ENCODE data around the gene HAUS1. TPM values are rescaled to one million over a fixed set of nuclear protein-coding genes. Genes with fewer than 3 reads are reported as not detected.

Gene HAUS1
- 52.3 and 58.1 TPM in 2 replicates for total RNA-seq

- H3K4me3 Mint-ChIP-seq (ENCODE audit: low read depth): peak within 1 kb of the TSS; percentile 98
- H3K4me1 Mint-ChIP-seq (ENCODE audit: low read depth): peaks cover 20% of the 10 kb centered on the region
- H3K9me3 Mint-ChIP-seq: no peaks in the 10 kb centered on the region
- intact Hi-C loops (cut with micrococcal nuclease): loop anchor here (5.0 kb wide), 1 partner anchor 53 kb away; no protein-coding TSS in a partner anchor
- peak within 1 kb of the TSS; percentile 95 for H3K27ac Mint-ChIP-seq
- no peaks in the 10 kb centered on the region for H3K27me3 Mint-ChIP-seq (ENCODE audit: low read depth)
- peaks cover 23% of the 10 kb centered on the region for H3K36me3 Mint-ChIP-seq (ENCODE audit: low read depth)
- DNase-seq (ENCODE audit: low spot score): peak; percentile 74
These were observed at the start of gene HAUS1 for GRCh38 chr18:46104128-46104911. TSS of gene HAUS1 (plus strand) at chr18:46104385. CDS start at chr18:46104412, 27 bp downstream.

- no peaks in the 10 kb centered on the region for H3K9me3 Mint-ChIP-seq
- peak overlapping the region; percentile 54 for H3K4me3 Mint-ChIP-seq (ENCODE audit: low read depth)
- peaks cover 26% of the 10 kb centered on the region for H3K36me3 Mint-ChIP-seq (ENCODE audit: low read depth)
- intact Hi-C loops (cut with micrococcal nuclease): loop anchor here (5.0 kb wide), 2 partner anchors 43 to 368 kb away; no protein-coding TSS in a partner anchor
- H3K4me1 Mint-ChIP-seq (ENCODE audit: low read depth): peaks cover 46% of the 10 kb centered on the region
- H3K27me3 Mint-ChIP-seq (ENCODE audit: low read depth): no peaks in the 10 kb centered on the region
- peak overlapping the region; percentile 85 for H3K27ac Mint-ChIP-seq
- no peak for DNase-seq (ENCODE audit: low spot score)
These were observed 49.0 kb upstream of the HAUS1 start for GRCh38 chr18:46054956-46055837.

GRCh38 chr18:46055838-46056230 lies 48.4 kb upstream of the HAUS1 start:
- H3K27me3 Mint-ChIP-seq (ENCODE audit: low read depth): no peaks in the 10 kb centered on the region
- peaks cover 26% of the 10 kb centered on the region for H3K36me3 Mint-ChIP-seq (ENCODE audit: low read depth)
- H3K9me3 Mint-ChIP-seq: no peaks in the 10 kb centered on the region
- H3K4me1 Mint-ChIP-seq (ENCODE audit: low read depth): peaks cover 46% of the 10 kb centered on the region
- H3K4me3 Mint-ChIP-seq (ENCODE audit: low read depth): peak overlapping the region; percentile 54
- no peak for DNase-seq (ENCODE audit: low spot score)
- H3K27ac Mint-ChIP-seq: peak overlapping the region; percentile 85
- intact Hi-C loops (cut with micrococcal nuclease): no loop called here

GRCh38 chr18:46060359-46060841 lies 43.8 kb upstream of the HAUS1 start:
- intact Hi-C loops (cut with micrococcal nuclease): no loop called here
- Mint-ChIP-seq H3K4me1 (ENCODE audit: low read depth) (peaks cover 29% of the 10 kb centered on the region), H3K9me3 (no peaks in the 10 kb centered on the region), H3K27ac (no peak overlapping the region), H3K36me3 (ENCODE audit: low read depth) (peaks cover 7% of the 10 kb centered on the region), H3K4me3 (ENCODE audit: low read depth) (no peak overlapping the region), H3K27me3 (ENCODE audit: low read depth) (no peaks in the 10 kb centered on the region)
- no peak for DNase-seq (ENCODE audit: low spot score)

- H3K27ac Mint-ChIP-seq: no peak overlapping the region
- intact Hi-C loops (cut with micrococcal nuclease): no loop called here
- no peak overlapping the region for H3K4me3 Mint-ChIP-seq (ENCODE audit: low read depth)
- peaks cover 3% of the 10 kb centered on the region for H3K36me3 Mint-ChIP-seq (ENCODE audit: low read depth)
- no peaks in the 10 kb centered on the region for H3K27me3 Mint-ChIP-seq (ENCODE audit: low read depth)
- no peak for DNase-seq (ENCODE audit: low spot score)
- peaks cover 20% of the 10 kb centered on the region for H3K4me1 Mint-ChIP-seq (ENCODE audit: low read depth)
- H3K9me3 Mint-ChIP-seq: no peaks in the 10 kb centered on the region
These were observed 42.8 kb upstream of the HAUS1 start for GRCh38 chr18:46061387-46061786.

- no peak for DNase-seq (ENCODE audit: low spot score)
- Mint-ChIP-seq H3K27me3 (ENCODE audit: low read depth) (no peaks in the 10 kb centered on the region), H3K4me1 (ENCODE audit: low read depth) (peaks cover 20% of the 10 kb centered on the region), H3K9me3 (no peaks in the 10 kb centered on the region), H3K36me3 (ENCODE audit: low read depth) (peaks cover 3% of the 10 kb centered on the region), H3K27ac (no peak overlapping the region), H3K4me3 (ENCODE audit: low read depth) (no peak overlapping the region)
- intact Hi-C loops (cut with micrococcal nuclease): no loop called here
These were observed 42.4 kb upstream of the HAUS1 start for GRCh38 chr18:46061796-46062195.

GRCh38 chr18:46062781-46063180 lies 41.4 kb upstream of the HAUS1 start:
- H3K4me1 Mint-ChIP-seq (ENCODE audit: low read depth): peaks cover 22% of the 10 kb centered on the region
- H3K4me3 Mint-ChIP-seq (ENCODE audit: low read depth): no peak overlapping the region
- DNase-seq (ENCODE audit: low spot score): no peak
- no peak overlapping the region for H3K27ac Mint-ChIP-seq
- H3K36me3 Mint-ChIP-seq (ENCODE audit: low read depth): peaks cover 6% of the 10 kb centered on the region
- intact Hi-C loops (cut with micrococcal nuclease): no loop called here
- no peaks in the 10 kb centered on the region for H3K27me3 Mint-ChIP-seq (ENCODE audit: low read depth)
- H3K9me3 Mint-ChIP-seq: no peaks in the 10 kb centered on the region

GRCh38 chr18:46067438-46068007 lies 36.7 kb upstream of the HAUS1 start:
- H3K27me3 Mint-ChIP-seq (ENCODE audit: low read depth): no peaks in the 10 kb centered on the region
- DNase-seq (ENCODE audit: low spot score): no peak
- intact Hi-C loops (cut with micrococcal nuclease): no loop called here
- H3K4me1 Mint-ChIP-seq (ENCODE audit: low read depth): peaks cover 39% of the 10 kb centered on the region
- no peak overlapping the region for H3K4me3 Mint-ChIP-seq (ENCODE audit: low read depth)
- H3K27ac Mint-ChIP-seq: no peak overlapping the region
- no peaks in the 10 kb centered on the region for H3K9me3 Mint-ChIP-seq
- peaks cover 13% of the 10 kb centered on the region for H3K36me3 Mint-ChIP-seq (ENCODE audit: low read depth)

- H3K4me1 Mint-ChIP-seq (ENCODE audit: low read depth): peaks cover 48% of the 10 kb centered on the region
- no peaks in the 10 kb centered on the region for H3K9me3 Mint-ChIP-seq
- no peaks in the 10 kb centered on the region for H3K27me3 Mint-ChIP-seq (ENCODE audit: low read depth)
- H3K36me3 Mint-ChIP-seq (ENCODE audit: low read depth): peaks cover 11% of the 10 kb centered on the region
- peak overlapping the region; percentile 35 for H3K27ac Mint-ChIP-seq
- DNase-seq (ENCODE audit: low spot score): no peak
- peak overlapping the region; percentile 9 for H3K4me3 Mint-ChIP-seq (ENCODE audit: low read depth)
- intact Hi-C loops (cut with micrococcal nuclease): loop anchor here (1.0 kb wide), 1 partner anchor 15 kb away; no protein-coding TSS in a partner anchor
These were observed 35.4 kb upstream of the HAUS1 start for GRCh38 chr18:46068763-46069162.

- Mint-ChIP-seq H3K4me3 (ENCODE audit: low read depth) (peak overlapping the region; percentile 9), H3K36me3 (ENCODE audit: low read depth) (peaks cover 13% of the 10 kb centered on the region)
These were observed 34.7 kb upstream of the HAUS1 start for GRCh38 chr18:46069524-46069923.

GRCh38 chr18:46070232-46070631 lies 34.0 kb upstream of the HAUS1 start:
- Mint-ChIP-seq H3K4me1 (ENCODE audit: low read depth) (peaks cover 45% of the 10 kb centered on the region), H3K27ac (no peak overlapping the region), H3K9me3 (no peaks in the 10 kb centered on the region), H3K4me3 (ENCODE audit: low read depth) (no peak overlapping the region), H3K36me3 (ENCODE audit: low read depth) (peaks cover 13% of the 10 kb centered on the region), H3K27me3 (ENCODE audit: low read depth) (no peaks in the 10 kb centered on the region)
- intact Hi-C loops (cut with micrococcal nuclease): loop anchor here (2.0 to 5.0 kb wide), 3 partner anchors 43 to 383 kb away; no protein-coding TSS in a partner anchor
- no peak for DNase-seq (ENCODE audit: low spot score)

More at GRCh38 chr18:46069524-46069923, 34.7 kb upstream of the HAUS1 start:
- Mint-ChIP-seq H3K27me3 (ENCODE audit: low read depth) (no peaks in the 10 kb centered on the region), H3K27ac (peak overlapping the region; percentile 66), H3K4me1 (ENCODE audit: low read depth) (peaks cover 47% of the 10 kb centered on the region), H3K9me3 (no peaks in the 10 kb centered on the region)
- DNase-seq (ENCODE audit: low spot score): no peak
- intact Hi-C loops (cut with micrococcal nuclease): loop anchor here (1.0 kb wide), 1 partner anchor 16 kb away; no protein-coding TSS in a partner anchor

Measured in activated T-helper 2 cell treated with anti-CD3 and anti-CD28 coated beads, Interferon-gamma antibody, Interleukin-2, Interleukin-4, amounts not matched to agents 10 μg/mL and 5 μg/mL and 100 μg/mL, durations not matched to agents 14 hours and 24 hours and 36 hours (primary cell).